Prostate gland (tissue), 2 donors: ENCODE data around the gene MLPH.

Experiments
- CTCF ChIP-seq, 4 experiments: fragments of 200-600 bp in 2 of 4; fragments of 450-650 bp in 2 of 4; sonication (generic) in 2 of 4; IDR thresholded peaks; 1 replicate in 3 of 4; 2 replicates in 1 of 4; pipeline ENCODE4 v1.5.1; 2016 to 2019; ENCODE audit warnings: antibody characterized with exemption in 4 of 4, mild to moderate bottlenecking in 2 of 4, moderate library complexity in 2 of 4
- POLR2A ChIP-seq: fragments of 450-650 bp; IDR thresholded peaks from one replicate; pipeline ENCODE4 v1.6.1; 2016; ENCODE audit warnings: antibody characterized with exemption, mild to moderate bottlenecking
- POLR2AphosphoS5 ChIP-seq: sonication (generic); formaldehyde crosslinking; IDR thresholded peaks from one replicate; pipeline ENCODE4 v1.6.1; 2017; ENCODE audit warnings: antibody characterized with exemption

- no peak for TF ChIP-seq POLR2A
- no peak for TF ChIP-seq CTCF (IDR thresholded peaks at IDR 0.05)
- TF ChIP-seq POLR2AphosphoS5 = no peak
Measured at GRCh38 chr2:237569896-237570295, 82.8 kb downstream of the MLPH start.
